ENCODE data around the gene SF1.

SF1 gene

DNA sequence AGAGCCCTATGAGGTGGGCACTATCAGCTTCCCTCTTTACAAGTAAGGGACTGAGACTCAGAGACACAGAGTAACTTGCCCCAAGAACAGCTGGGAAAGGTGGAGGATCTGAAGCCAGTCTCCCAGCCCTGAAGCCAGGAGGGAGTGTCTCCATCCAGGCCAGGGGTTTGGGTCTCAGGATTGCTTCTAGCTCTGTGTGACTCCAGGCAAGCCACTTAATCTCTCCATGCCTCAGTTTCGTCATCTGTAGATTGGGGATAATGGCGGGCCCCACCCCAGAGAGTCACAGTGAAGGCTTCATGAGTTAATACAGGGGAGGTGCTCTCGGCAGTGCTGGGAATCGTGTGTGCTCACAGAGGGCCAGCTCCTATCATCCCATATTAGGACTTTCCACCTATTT is 14.1 kb upstream of the SF1 start:
- no peak for DNase-seq (ENCODE audit: low read depth, low spot score)
- Histone ChIP-seq H3K9ac (ENCODE audit: insufficient read length, low read depth) (no peak overlapping the region), H3K4me3 (ENCODE audit: insufficient read length, low read depth) (no peak overlapping the region), H3K4me1 (ENCODE audit: insufficient read depth, insufficient read length) (peaks cover 10% of the 10 kb centered on the region), H3K36me3 (ENCODE audit: insufficient read depth, insufficient read length, low read length) (peaks cover 42% of the 10 kb centered on the region), H3K9me3 (ENCODE audit: insufficient read depth, low read length) (no peaks in the 10 kb centered on the region), H3K27me3 (ENCODE audit: insufficient read depth, insufficient read length) (no peaks in the 10 kb centered on the region)
- no peak for TF ChIP-seq ZNF274 (IDR thresholded peaks at IDR 0.05; ENCODE audit: low read depth, low read length)
- no peak for TF ChIP-seq YY1 (IDR thresholded peaks at IDR 0.05; ENCODE audit: insufficient read depth, insufficient read length)
- no peak for TF ChIP-seq SUZ12 (IDR thresholded peaks at IDR 0.05; ENCODE audit: extremely low read depth, insufficient read depth, insufficient read length)

DNA sequence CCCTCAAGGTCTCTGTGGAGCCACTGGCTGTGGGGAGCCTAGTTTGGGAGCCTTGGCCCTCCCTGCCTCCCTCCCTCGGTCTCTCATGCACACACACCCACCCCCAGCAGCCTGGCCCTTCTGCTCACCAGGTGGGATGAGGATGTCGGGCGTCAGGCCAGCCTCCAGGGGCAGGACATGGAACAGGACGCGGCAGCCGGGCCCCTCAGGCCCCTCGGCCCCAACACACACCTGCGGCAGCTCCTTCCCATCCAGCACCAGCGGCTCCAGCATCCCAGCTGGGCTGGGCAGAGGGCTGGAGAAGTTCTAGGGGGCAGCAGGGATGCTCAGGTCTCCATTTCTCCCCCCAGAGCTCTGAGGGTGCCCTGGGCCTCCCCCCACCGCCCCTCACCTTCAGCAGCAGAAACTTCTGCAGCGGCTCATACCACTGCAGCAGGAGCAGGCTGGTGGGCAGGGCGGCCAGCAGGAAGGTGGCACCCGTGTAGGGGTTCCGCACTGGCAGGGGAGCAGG is 13.5 kb upstream of the SF1 start:
- H3K4me1 ChIP-seq (ENCODE audit: insufficient read depth, insufficient read length), result peaks cover 7% of the 10 kb centered on the region
- peaks cover 38% of the 10 kb centered on the region for H3K36me3 ChIP-seq (ENCODE audit: insufficient read depth, insufficient read length, low read length)
- DNase-seq (ENCODE audit: low read depth, low spot score), result no peak
- H3K9me3 ChIP-seq (ENCODE audit: insufficient read depth, low read length), result no peaks in the 10 kb centered on the region
- no peak overlapping the region for H3K9ac ChIP-seq (ENCODE audit: insufficient read length, low read depth)
- H3K27me3 ChIP-seq (ENCODE audit: insufficient read depth, insufficient read length), result no peaks in the 10 kb centered on the region
- TF ChIP-seq ZNF274 (IDR thresholded peaks at IDR 0.05; ENCODE audit: low read depth, low read length) (no peak), SUZ12 (IDR thresholded peaks at IDR 0.05; ENCODE audit: extremely low read depth, insufficient read depth, insufficient read length) (no peak), YY1 (IDR thresholded peaks at IDR 0.05; ENCODE audit: insufficient read depth, insufficient read length) (no peak)
- no peak overlapping the region for H3K4me3 ChIP-seq (ENCODE audit: insufficient read length, low read depth)

DNA sequence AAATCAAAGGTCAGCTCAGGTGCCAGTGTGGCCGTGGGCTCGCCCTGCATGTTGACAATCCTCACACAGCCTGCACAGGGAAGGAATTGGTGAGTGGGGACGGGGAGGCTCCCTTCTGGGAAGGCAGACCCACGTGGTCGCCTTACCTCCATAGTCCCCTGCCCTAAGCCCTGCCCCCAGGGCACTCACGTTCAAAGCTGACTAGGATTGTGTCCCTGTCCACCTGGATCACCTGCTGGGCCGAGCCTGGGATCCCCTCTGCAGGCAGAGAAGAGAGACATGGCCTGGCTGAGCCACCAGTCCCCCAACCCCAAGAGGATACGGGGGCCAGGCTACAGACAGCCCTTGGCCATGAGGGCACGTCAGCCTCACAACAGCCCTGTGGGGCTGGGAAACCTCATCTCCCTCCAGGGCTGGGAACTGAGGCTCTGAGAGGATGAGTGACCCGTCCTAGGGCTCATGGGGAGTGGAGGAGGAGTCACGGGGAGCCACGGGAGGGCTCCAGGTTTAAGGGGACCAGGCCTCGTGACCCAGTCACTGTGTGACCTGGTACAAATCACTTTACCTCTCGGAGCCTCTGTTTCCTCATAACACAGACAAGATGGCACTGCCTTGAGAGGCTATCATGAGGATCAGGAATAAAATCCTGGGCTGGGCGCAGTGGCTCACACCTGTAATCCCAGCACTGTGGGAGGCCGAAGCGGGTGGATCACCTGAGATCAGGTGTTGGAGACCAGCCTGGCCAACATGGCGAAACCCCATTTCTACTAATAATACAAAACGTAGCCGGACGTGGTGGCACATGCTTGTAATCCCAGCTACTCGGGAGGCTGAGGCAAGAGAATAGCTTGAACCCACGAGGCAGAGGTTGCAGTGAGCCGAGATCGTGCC is 12.1 kb upstream of the SF1 start:
- H3K36me3 ChIP-seq (ENCODE audit: insufficient read depth, insufficient read length, low read length), result peaks cover 34% of the 10 kb centered on the region
- no peak overlapping the region for H3K4me3 ChIP-seq (ENCODE audit: insufficient read length, low read depth)
- peaks cover 5% of the 10 kb centered on the region for H3K4me1 ChIP-seq (ENCODE audit: insufficient read depth, insufficient read length)
- H3K9me3 ChIP-seq (ENCODE audit: insufficient read depth, low read length), result no peaks in the 10 kb centered on the region
- H3K27me3 ChIP-seq (ENCODE audit: insufficient read depth, insufficient read length), result no peaks in the 10 kb centered on the region
- TF ChIP-seq YY1 (IDR thresholded peaks at IDR 0.05; ENCODE audit: insufficient read depth, insufficient read length) (no peak), SUZ12 (IDR thresholded peaks at IDR 0.05; ENCODE audit: extremely low read depth, insufficient read depth, insufficient read length) (no peak), ZNF274 (IDR thresholded peaks at IDR 0.05; ENCODE audit: low read depth, low read length) (no peak)
- H3K9ac ChIP-seq (ENCODE audit: insufficient read length, low read depth), result peak overlapping the region; percentile 44
- DNase-seq (ENCODE audit: low read depth, low spot score), result no peak

DNA sequence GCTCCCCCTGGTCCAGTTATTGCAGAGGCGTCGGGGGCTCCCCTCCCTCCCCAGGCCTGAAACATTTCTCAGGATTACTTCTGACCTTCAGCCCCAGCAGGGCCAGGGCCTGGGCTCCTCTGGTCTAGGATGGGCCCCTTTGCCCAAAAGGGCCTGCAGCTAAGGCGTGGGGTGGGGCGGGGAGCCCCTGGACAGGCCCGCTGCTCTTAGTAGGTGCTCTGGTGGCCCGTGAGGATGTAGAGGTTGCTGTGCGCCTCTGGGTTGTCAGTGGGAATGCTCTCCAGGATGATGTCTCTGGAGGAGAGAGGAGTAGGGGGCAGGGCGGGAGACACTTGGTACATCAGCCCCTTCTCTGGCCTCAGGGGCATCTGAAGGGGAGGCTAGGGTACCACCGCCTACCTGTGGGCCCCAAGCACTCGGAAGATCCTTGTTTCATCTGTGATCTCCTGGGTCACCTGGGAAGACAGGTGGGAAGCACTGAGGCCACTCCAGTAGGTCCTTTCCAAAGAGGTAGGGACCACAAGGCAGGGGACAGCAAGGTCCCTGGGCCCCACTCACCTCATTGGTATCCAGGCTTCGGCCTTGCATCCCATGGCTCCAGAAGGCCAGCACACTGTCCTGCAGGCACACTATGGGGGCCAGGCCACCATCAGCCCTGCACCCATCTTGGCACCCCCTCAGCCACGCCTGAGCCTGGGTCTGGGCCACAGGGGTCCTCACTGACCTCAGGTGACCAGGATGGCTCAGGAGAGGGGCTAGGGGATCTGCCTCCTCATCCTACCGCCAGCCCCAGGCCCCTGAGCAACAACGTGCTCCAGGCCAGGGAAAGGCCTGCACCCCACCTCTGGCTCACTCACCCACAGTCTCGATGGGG is 11.2 kb upstream of the SF1 start:
- TF ChIP-seq YY1 (IDR thresholded peaks at IDR 0.05; ENCODE audit: insufficient read depth, insufficient read length) (no peak), ZNF274 (IDR thresholded peaks at IDR 0.05; ENCODE audit: low read depth, low read length) (no peak), SUZ12 (IDR thresholded peaks at IDR 0.05; ENCODE audit: extremely low read depth, insufficient read depth, insufficient read length) (no peak)
- H3K9me3 ChIP-seq (ENCODE audit: insufficient read depth, low read length), result no peaks in the 10 kb centered on the region
- no peaks in the 10 kb centered on the region for H3K27me3 ChIP-seq (ENCODE audit: insufficient read depth, insufficient read length)
- peaks cover 34% of the 10 kb centered on the region for H3K36me3 ChIP-seq (ENCODE audit: insufficient read depth, insufficient read length, low read length)
- H3K4me3 ChIP-seq (ENCODE audit: insufficient read length, low read depth), result no peak overlapping the region
- H3K9ac ChIP-seq (ENCODE audit: insufficient read length, low read depth), result peak overlapping the region; percentile 44
- DNase-seq (ENCODE audit: low read depth, low spot score), result no peak
- peaks cover 5% of the 10 kb centered on the region for H3K4me1 ChIP-seq (ENCODE audit: insufficient read depth, insufficient read length)

DNA sequence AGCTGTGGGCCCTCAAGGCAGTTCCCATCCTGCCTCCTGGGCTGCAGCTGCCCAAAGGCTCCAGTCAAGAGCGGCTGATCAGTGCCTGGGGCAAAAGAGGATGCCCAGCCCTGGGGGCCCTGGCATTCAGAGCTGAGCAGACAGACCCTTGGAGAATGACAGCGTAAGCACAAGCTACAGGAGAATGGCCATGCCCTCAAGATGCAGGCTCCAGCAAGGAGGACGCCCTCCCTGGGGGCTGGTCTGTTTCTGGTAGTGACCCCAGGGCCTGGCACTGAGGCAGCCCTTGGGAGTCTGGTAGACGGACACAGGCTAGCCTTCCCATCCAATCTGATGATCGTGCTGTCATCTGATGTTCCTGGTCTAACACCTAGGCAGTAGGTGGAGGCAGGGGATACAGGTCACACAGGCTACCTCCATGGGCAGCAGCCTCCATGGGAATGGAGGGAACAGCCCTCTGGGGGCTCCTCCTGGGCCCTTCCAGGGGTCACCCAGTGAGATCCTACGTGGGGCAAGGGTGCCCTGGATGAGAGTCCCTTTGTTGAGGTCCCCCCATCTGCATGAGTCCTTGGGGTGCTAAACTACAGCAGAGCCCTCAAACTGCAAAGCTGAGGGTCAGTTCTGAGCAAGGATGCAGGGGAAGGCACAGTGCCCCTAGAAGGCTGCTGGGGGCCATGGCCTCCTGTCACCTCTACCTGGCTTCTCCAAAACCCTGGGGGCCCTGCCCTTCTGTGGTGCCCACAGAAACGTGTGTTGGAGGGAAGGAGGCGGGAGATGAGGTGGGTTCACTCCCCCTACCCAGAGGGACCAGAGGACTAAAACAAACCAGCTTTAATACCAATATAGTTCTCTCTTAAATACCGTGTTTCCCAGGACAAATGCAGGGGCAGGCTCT is 10.2 kb upstream of the SF1 start:
- Histone ChIP-seq H3K9ac (ENCODE audit: insufficient read length, low read depth) (no peak overlapping the region), H3K4me1 (ENCODE audit: insufficient read depth, insufficient read length) (peaks cover 5% of the 10 kb centered on the region), H3K4me3 (ENCODE audit: insufficient read length, low read depth) (no peak overlapping the region), H3K9me3 (ENCODE audit: insufficient read depth, low read length) (no peaks in the 10 kb centered on the region), H3K36me3 (ENCODE audit: insufficient read depth, insufficient read length, low read length) (peaks cover 34% of the 10 kb centered on the region), H3K27me3 (ENCODE audit: insufficient read depth, insufficient read length) (no peaks in the 10 kb centered on the region)
- DNase-seq (ENCODE audit: low read depth, low spot score), result no peak
- TF ChIP-seq ZNF274 (IDR thresholded peaks at IDR 0.05; ENCODE audit: low read depth, low read length) (no peak), YY1 (IDR thresholded peaks at IDR 0.05; ENCODE audit: insufficient read depth, insufficient read length) (no peak), SUZ12 (IDR thresholded peaks at IDR 0.05; ENCODE audit: extremely low read depth, insufficient read depth, insufficient read length) (no peak)

- peaks cover 5% of the 10 kb centered on the region for H3K4me1 ChIP-seq (ENCODE audit: insufficient read depth, insufficient read length)
- no peak overlapping the region for H3K4me3 ChIP-seq (ENCODE audit: insufficient read length, low read depth)
- no peak for TF ChIP-seq SUZ12 (IDR thresholded peaks at IDR 0.05; ENCODE audit: extremely low read depth, insufficient read depth, insufficient read length)
- TF ChIP-seq YY1 (IDR thresholded peaks at IDR 0.05; ENCODE audit: insufficient read depth, insufficient read length), result no peak
- TF ChIP-seq ZNF274 (IDR thresholded peaks at IDR 0.05; ENCODE audit: low read depth, low read length), result no peak
- H3K27me3 ChIP-seq (ENCODE audit: insufficient read depth, insufficient read length), result no peaks in the 10 kb centered on the region
- peaks cover 34% of the 10 kb centered on the region for H3K36me3 ChIP-seq (ENCODE audit: insufficient read depth, insufficient read length, low read length)
- H3K9me3 ChIP-seq (ENCODE audit: insufficient read depth, low read length), result no peaks in the 10 kb centered on the region
- no peak overlapping the region for H3K9ac ChIP-seq (ENCODE audit: insufficient read length, low read depth)
- no peak for DNase-seq (ENCODE audit: low read depth, low spot score)
Observed at GRCh38 chr11:64787526-64788320, 9.4 kb upstream of the SF1 start.
